Measurements from ENCODE around the gene GOLIM4.

- TF ChIP-seq CTCF (IDR thresholded peaks at IDR 0.05) (no peak), ZFX (IDR thresholded peaks at IDR 0.05; ENCODE audit: borderline replicate concordance) (no peak)
Measured at GRCh38 chr3:168141405-168141998, 45.8 kb upstream of the GOLIM4 start.
